Measurements from ENCODE around the gene SCAPER.

SCAPER gene

GRCh38 chr15:76644646-76645045, 260.5 kb downstream of the SCAPER start:
- TF ChIP-seq CTCF (IDR thresholded peaks at IDR 0.05; ENCODE audit: control insufficient read depth, extremely low read depth, insufficient read depth) = no peak
- H3K4me3 ChIP-seq (ENCODE audit: low read depth, low read length) = no peak overlapping the region
- no peak for DNase-seq (ENCODE audit: low read depth)

GRCh38 chr15:76642671-76643070, 262.5 kb downstream of the SCAPER start:
- TF ChIP-seq CTCF (IDR thresholded peaks at IDR 0.05; ENCODE audit: control insufficient read depth, extremely low read depth, insufficient read depth) = peak; percentile 15; the same call in 1 of the 2 replicates
- DNase-seq (ENCODE audit: low read depth) = no peak

GRCh38 chr15:76637166-76637565, 268.0 kb downstream of the SCAPER start:
- no peak overlapping the region for H3K4me3 ChIP-seq (ENCODE audit: low read depth, low read length)
- no peak for DNase-seq (ENCODE audit: low read depth)
- no peak for TF ChIP-seq CTCF (IDR thresholded peaks at IDR 0.05; ENCODE audit: control insufficient read depth, extremely low read depth, insufficient read depth)

More at GRCh38 chr15:76642671-76643070, 262.5 kb downstream of the SCAPER start:
- H3K4me3 ChIP-seq (ENCODE audit: low read depth, low read length) = no peak overlapping the region

- no peak for DNase-seq (ENCODE audit: low read depth)
- no peak overlapping the region for H3K4me3 ChIP-seq (ENCODE audit: low read depth, low read length)
- TF ChIP-seq CTCF (IDR thresholded peaks at IDR 0.05; ENCODE audit: control insufficient read depth, extremely low read depth, insufficient read depth) = no peak
Observed at GRCh38 chr15:76636059-76636458, 269.1 kb downstream of the SCAPER start.

GRCh38 chr15:76626611-76627010, 278.5 kb downstream of the SCAPER start:
- H3K4me3 ChIP-seq (ENCODE audit: low read depth, low read length) = no peak overlapping the region
- TF ChIP-seq CTCF (IDR thresholded peaks at IDR 0.05; ENCODE audit: control insufficient read depth, extremely low read depth, insufficient read depth) = no peak
- DNase-seq (ENCODE audit: low read depth) = no peak

- TF ChIP-seq CTCF (IDR thresholded peaks at IDR 0.05; ENCODE audit: control insufficient read depth, extremely low read depth, insufficient read depth) = no peak
- no peak for DNase-seq (ENCODE audit: low read depth)
- H3K4me3 ChIP-seq (ENCODE audit: low read depth, low read length) = no peak overlapping the region
Observed at GRCh38 chr15:76625267-76625666, 279.9 kb downstream of the SCAPER start.

GRCh38 chr15:76614725-76615124, 290.4 kb downstream of the SCAPER start:
- no peak for TF ChIP-seq CTCF (IDR thresholded peaks at IDR 0.05; ENCODE audit: control insufficient read depth, extremely low read depth, insufficient read depth)
- DNase-seq (ENCODE audit: low read depth) = no peak
- H3K4me3 ChIP-seq (ENCODE audit: low read depth, low read length) = no peak overlapping the region
